OCI-LY1 (cell line): ENCODE measurements around the gene CRYBG2.

Source experiments
- H2AFZ ChIP-seq: fragments of 200-600 bp; sonication (generic), shearing (Covaris generic); 2 replicates; pipeline ENCODE4 v1.6.0; 2014; ENCODE audit warnings: antibody characterized with exemption, mild to moderate bottlenecking, low read length
- H3F3A ChIP-seq: fragments of 200-600 bp; sonication (generic), shearing (Covaris generic); 2 replicates; pipeline ENCODE4 v1.6.0; 2014; ENCODE audit warnings: mild to moderate bottlenecking, antibody characterized with exemption, low read length, moderate library complexity; ENCODE audit not compliant: insufficient read depth
- H3K27ac ChIP-seq: fragments of 200-600 bp; sonication (generic); 2 replicates; pipeline ENCODE4 v1.5.1; 2014; ENCODE audit warnings: low read length, mixed run types, mild to moderate bottlenecking, low read depth; ENCODE audit not compliant: poor library complexity, severe bottlenecking
- H3K27me3 ChIP-seq: fragments of 200-600 bp; sonication (generic); 2 replicates; pipeline ENCODE4 v1.6.0; 2014; ENCODE audit warnings: antibody characterized with exemption, mild to moderate bottlenecking, low read length, moderate library complexity; ENCODE audit not compliant: insufficient read depth
- H3K36me3 ChIP-seq: fragments of 200-600 bp; sonication (generic); 2 replicates; pipeline ENCODE4 v1.6.1; 2014; ENCODE audit warnings: mild to moderate bottlenecking, antibody characterized with exemption, low read length, moderate library complexity, mixed read lengths; ENCODE audit not compliant: insufficient read depth
- H3K4me1 ChIP-seq: fragments of 200-600 bp; sonication (generic); 2 replicates; pipeline ENCODE4 v1.5.1; 2014; ENCODE audit warnings: mild to moderate bottlenecking, low read length, moderate library complexity; ENCODE audit not compliant: insufficient read depth, severe bottlenecking
- H3K4me2 ChIP-seq: fragments of 200-600 bp; sonication (generic), shearing (Covaris generic); 2 replicates; pipeline ENCODE4 v1.6.1; 2014; ENCODE audit warnings: low read length
- H3K4me3 ChIP-seq: fragments of 200-600 bp; sonication (generic); 2 replicates; pipeline ENCODE4 v1.5.1; 2014; ENCODE audit warnings: low read length, low read depth, mild to moderate bottlenecking, mixed read lengths; ENCODE audit not compliant: poor library complexity, severe bottlenecking
- H3K79me2 ChIP-seq: fragments of 200-600 bp; shearing (Covaris generic); 2 replicates; pipeline ENCODE4 v1.6.1; 2016; ENCODE audit warnings: mixed run types, low read length, mixed read lengths; ENCODE audit not compliant: insufficient read depth
- H3K9ac ChIP-seq: fragments of 200-600 bp; sonication (generic), shearing (Covaris generic); 2 replicates; pipeline ENCODE4 v1.6.1; 2014; ENCODE audit warnings: mild to moderate bottlenecking, low read length, mixed read lengths
- H3K9me2 ChIP-seq: fragments of 200-600 bp; sonication (generic), shearing (Covaris generic); 2 replicates; pipeline ENCODE4 v1.6.1; 2014; ENCODE audit warnings: low read depth, mild to moderate bottlenecking, low read length, mixed read lengths
- H3K9me3 ChIP-seq: fragments of 200-600 bp; shearing (Covaris generic); 2 replicates; pipeline ENCODE4 v1.6.1; 2014; ENCODE audit warnings: low read length, mixed read lengths
- H4K20me1 ChIP-seq: fragments of 200-600 bp; sonication (generic), shearing (Covaris generic); 2 replicates; pipeline ENCODE4 v1.6.0; 2016; ENCODE audit warnings: mild to moderate bottlenecking, low read length; ENCODE audit not compliant: insufficient read depth
- CTCF ChIP-seq: fragments of 200-600 bp; sonication (generic), shearing (Covaris generic); IDR thresholded peaks from 2 replicates; pipeline ENCODE4 v1.5.1; 2017; ENCODE audit warnings: mild to moderate bottlenecking, antibody characterized with exemption, low read length, moderate library complexity, mixed read lengths
- EZH2 ChIP-seq: fragments of 200-600 bp; sonication (generic), shearing (Covaris generic); IDR thresholded peaks from 2 replicates; pipeline ENCODE4 v1.8.0; 2017; ENCODE audit warnings: borderline replicate concordance, mixed run types, mild to moderate bottlenecking, antibody characterized with exemption, low read length, moderate library complexity, mixed read lengths

Gene CRYBG2

GRCh38 chr1:26277261-26277661 lies 76.7 kb downstream of the CRYBG2 start:
- Histone ChIP-seq H2AFZ (no peak overlapping the region), H3K9me3 (no peaks in the 10 kb centered on the region), H3K4me1 (peaks cover 32% of the 10 kb centered on the region), H3K9ac (no peak overlapping the region), H3K27ac (no peak overlapping the region), H3K79me2 (no peaks in the 10 kb centered on the region), H3K36me3 (peaks cover 58% of the 10 kb centered on the region), H3F3A (0 out of 2 replicates have a peak, but pooled peaks cover 10% of the 10 kb centered on the region), H4K20me1 (no peaks in the 10 kb centered on the region), H3K27me3 (no peaks in the 10 kb centered on the region), H3K9me2 (no peaks in the 10 kb centered on the region), H3K4me2 (no peak overlapping the region), H3K4me3 (no peak overlapping the region)
- TF ChIP-seq CTCF, result no peak
- no peak for TF ChIP-seq EZH2

- Histone ChIP-seq H3K9me2 (no peaks in the 10 kb centered on the region), H3K9me3 (no peaks in the 10 kb centered on the region), H3K4me2 (no peak overlapping the region), H3K27me3 (no peaks in the 10 kb centered on the region), H3K36me3 (peaks cover 58% of the 10 kb centered on the region), H4K20me1 (no peaks in the 10 kb centered on the region), H3K4me3 (no peak overlapping the region), H3K27ac (no peak overlapping the region), H3K79me2 (no peaks in the 10 kb centered on the region), H3K9ac (no peak overlapping the region), H2AFZ (no peak overlapping the region), H3F3A (0 out of 2 replicates have a peak, but pooled peaks cover 10% of the 10 kb centered on the region), H3K4me1 (peaks cover 24% of the 10 kb centered on the region)
- no peak for TF ChIP-seq CTCF
- no peak for TF ChIP-seq EZH2
These were observed 77.5 kb downstream of the CRYBG2 start for GRCh38 chr1:26276432-26276838.

DNA sequence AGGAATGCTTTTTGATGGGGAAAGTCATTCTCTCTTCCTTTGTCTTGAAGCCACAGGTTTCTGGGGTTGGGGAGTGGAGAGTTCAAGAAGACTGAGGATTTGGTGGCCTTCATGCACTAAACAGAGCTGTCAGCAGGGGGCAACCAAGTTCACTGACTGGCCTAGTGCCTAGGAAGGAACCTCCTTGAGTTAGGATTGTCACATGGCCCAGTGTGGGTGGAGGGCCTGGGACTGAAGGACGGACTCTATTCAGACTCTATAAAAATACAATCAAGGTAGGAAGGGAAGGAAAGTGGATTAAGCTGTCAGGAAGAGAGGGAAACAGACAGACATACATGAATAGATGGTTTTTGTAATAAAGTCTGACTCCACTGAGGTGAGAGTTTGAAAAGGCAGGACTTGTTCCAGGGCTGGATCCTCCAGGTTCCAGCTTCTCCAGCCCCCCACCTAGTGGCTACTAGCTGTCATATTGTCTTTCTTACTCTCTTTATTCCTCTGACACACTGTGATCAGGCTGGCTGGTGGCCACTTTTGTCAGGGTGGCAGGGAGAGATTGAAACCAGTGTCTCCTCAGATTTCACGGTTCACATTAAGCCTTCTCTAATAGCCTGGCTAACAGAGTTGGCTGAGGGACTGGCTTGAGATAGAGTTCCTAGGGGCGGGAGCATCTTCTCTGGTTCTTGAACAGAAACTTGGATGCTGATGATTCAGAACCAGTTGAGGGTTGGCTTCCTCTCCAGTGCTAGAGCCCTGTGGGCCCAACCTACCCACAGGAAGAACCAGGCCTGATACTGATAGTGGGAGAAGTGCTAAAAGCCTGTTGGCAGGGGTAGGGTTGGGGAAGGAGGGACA lies 78.1 kb downstream of the CRYBG2 start:
- no peak for TF ChIP-seq EZH2
- TF ChIP-seq CTCF, result peak; percentile 81
- Histone ChIP-seq H3K9me2 (no peaks in the 10 kb centered on the region), H3K79me2 (no peaks in the 10 kb centered on the region), H3K9ac (no peak overlapping the region), H3K27ac (no peak overlapping the region), H2AFZ (no peak overlapping the region), H3K36me3 (peaks cover 59% of the 10 kb centered on the region), H4K20me1 (no peaks in the 10 kb centered on the region), H3K27me3 (no peaks in the 10 kb centered on the region), H3K4me3 (no peak overlapping the region), H3K9me3 (no peaks in the 10 kb centered on the region), H3F3A (0 out of 2 replicates have a peak, but pooled peaks cover 7% of the 10 kb centered on the region), H3K4me1 (peaks cover 18% of the 10 kb centered on the region), H3K4me2 (no peak overlapping the region)
